Measurements from ENCODE around the gene ACOXL. TPM values are rescaled to one million over a fixed set of nuclear protein-coding genes. Genes with fewer than 3 reads are reported as not detected.

The ACOXL gene
- total RNA-seq, 2 donors from 2014 or later: 0.52 TPM; not detected in 1

GRCh38 chr2:111143843-111144198 lies 411.4 kb downstream of the ACOXL start:
- H3K4me3 ChIP-seq: no peak overlapping the region
- H3K4me1 ChIP-seq: peaks cover 15% of the 10 kb centered on the region
- H3K9me3 ChIP-seq: no peaks in the 10 kb centered on the region
- DNase-seq (no peak), ATAC-seq (no peak)
- H3K36me3 ChIP-seq (replicated peaks in 1 of 2; ENCODE audit: insufficient read depth in 1 of 2, low read depth in 2 of 2): no peaks in the 10 kb centered on the region
- no peak overlapping the region for H3K27ac ChIP-seq
- H3K27me3 ChIP-seq: no peaks in the 10 kb centered on the region
- no peak for TF ChIP-seq CTCF (IDR thresholded peaks at IDR 0.05)
- no peak for TF ChIP-seq POLR2A (IDR thresholded peaks at IDR 0.05)
- intact Hi-C loops (cut with DNase I): no loop called here
- WGBS, 2 donors: 91 to 100% methylated on average over 1 of the region's 1 CpG

- H3K36me3 ChIP-seq (replicated peaks in 1 of 2; ENCODE audit: insufficient read depth in 1 of 2, low read depth in 2 of 2): no peaks in the 10 kb centered on the region
- WGBS, 2 donors: 69 to 81% methylated on average over 7 of the region's 7 CpGs
- peaks cover 2% of the 10 kb centered on the region for H3K4me1 ChIP-seq
- intact Hi-C loops (cut with DNase I): no loop called here
- H3K9me3 ChIP-seq: no peaks in the 10 kb centered on the region
- TF ChIP-seq CTCF (IDR thresholded peaks at IDR 0.05) (no peak), POLR2A (IDR thresholded peaks at IDR 0.05) (no peak)
- H3K4me3 ChIP-seq: no peak overlapping the region
- no peaks in the 10 kb centered on the region for H3K27me3 ChIP-seq
- no peak for DNase-seq
- no peak overlapping the region for H3K27ac ChIP-seq
- ATAC-seq: no peak
Observed at GRCh38 chr2:111145103-111145760, 412.9 kb downstream of the ACOXL start.

- TF ChIP-seq POLR2A (IDR thresholded peaks at IDR 0.05) (no peak), CTCF (IDR thresholded peaks at IDR 0.05) (no peak)
- Histone ChIP-seq H3K27ac (no peak overlapping the region), H3K36me3 (replicated peaks in 1 of 2; ENCODE audit: insufficient read depth in 1 of 2, low read depth in 2 of 2) (peaks cover 0 to 2% of the 10 kb centered on the region in 2 donors), H3K4me1 (no peaks in the 10 kb centered on the region), H3K27me3 (no peaks in the 10 kb centered on the region), H3K9me3 (no peaks in the 10 kb centered on the region), H3K4me3 (no peak overlapping the region)
- ATAC-seq (no peak), DNase-seq (no peak)
- 78 to 83% methylated on average over 2 of the region's 2 CpGs for WGBS, 2 donors
- intact Hi-C loops (cut with DNase I): no loop called here
Observed at GRCh38 chr2:111145951-111146350, 413.6 kb downstream of the ACOXL start.

GRCh38 chr2:111148225-111148873 lies 416.0 kb downstream of the ACOXL start:
- H3K9me3 ChIP-seq: no peaks in the 10 kb centered on the region
- peaks cover 0 to 2% of the 10 kb centered on the region in 2 donors for H3K36me3 ChIP-seq (replicated peaks in 1 of 2; ENCODE audit: insufficient read depth in 1 of 2, low read depth in 2 of 2)
- no peak overlapping the region for H3K27ac ChIP-seq
- H3K4me3 ChIP-seq: no peak overlapping the region
- no peak for ATAC-seq
- WGBS, 2 donors: 84 to 86% methylated on average over 3 of the region's 3 CpGs
- intact Hi-C loops (cut with DNase I): no loop called here
- no peaks in the 10 kb centered on the region for H3K27me3 ChIP-seq
- TF ChIP-seq CTCF (IDR thresholded peaks at IDR 0.05): no peak
- no peak for TF ChIP-seq POLR2A (IDR thresholded peaks at IDR 0.05)
- DNase-seq: no peak
- H3K4me1 ChIP-seq: no peaks in the 10 kb centered on the region

- ATAC-seq (no peak), DNase-seq (no peak)
- Histone ChIP-seq H3K4me1 (no peaks in the 10 kb centered on the region), H3K4me3 (no peak overlapping the region), H3K9me3 (no peaks in the 10 kb centered on the region), H3K27ac (no peak overlapping the region), H3K27me3 (no peaks in the 10 kb centered on the region), H3K36me3 (replicated peaks in 1 of 2; ENCODE audit: insufficient read depth in 1 of 2, low read depth in 2 of 2) (peaks cover 0 to 2% of the 10 kb centered on the region in 2 donors)
- 79 to 85% methylated on average over 8 of the region's 8 CpGs for WGBS, 2 donors
- TF ChIP-seq CTCF (IDR thresholded peaks at IDR 0.05) (no peak), POLR2A (IDR thresholded peaks at IDR 0.05) (no peak)
- intact Hi-C loops (cut with DNase I): no loop called here
Observed at GRCh38 chr2:111148925-111149324, 416.6 kb downstream of the ACOXL start.

All from body of pancreas (tissue), 4 donors.